T1000 (cell line): ENCODE results near the gene FBXL19.

Experiments used
- DNase-seq: peaks from one replicate; lab custom pipeline; 2025; ENCODE audit warnings: mixed read lengths; lab: John Stamatoyannopoulos, UW

FBXL19 gene

GRCh38 chr16:30964574-30965226 is 41.3 kb downstream of the FBXL19 start:
- DNase-seq, result no peak

GRCh38 chr16:30965436-30965835 is 42.1 kb downstream of the FBXL19 start:
- no peak for DNase-seq

- no peak for DNase-seq
Observed at GRCh38 chr16:30966033-30966619, 42.8 kb downstream of the FBXL19 start.

GRCh38 chr16:30967795-30968194 is 44.4 kb downstream of the FBXL19 start:
- no peak for DNase-seq

GRCh38 chr16:30969246-30969842 is 46.0 kb downstream of the FBXL19 start:
- DNase-seq, result no peak

- DNase-seq, result no peak
Observed at GRCh38 chr16:30971298-30971697, 47.9 kb downstream of the FBXL19 start.

- no peak for DNase-seq
Observed at GRCh38 chr16:30972872-30973271, 49.5 kb downstream of the FBXL19 start.

GRCh38 chr16:30974348-30974747 is 51.0 kb downstream of the FBXL19 start:
- DNase-seq, result no peak

GRCh38 chr16:30976486-30976885 is 53.1 kb downstream of the FBXL19 start:
- DNase-seq, result no peak

- no peak for DNase-seq
Observed at GRCh38 chr16:30977502-30977901, 54.1 kb downstream of the FBXL19 start.

- DNase-seq, result no peak
Observed at GRCh38 chr16:30979170-30980022, 56.0 kb downstream of the FBXL19 start.

- no peak for DNase-seq
Observed at GRCh38 chr16:30980023-30980371, 56.6 kb downstream of the FBXL19 start.

GRCh38 chr16:30980434-30980833 is 57.1 kb downstream of the FBXL19 start:
- DNase-seq, result no peak

- DNase-seq, result no peak
Observed at GRCh38 chr16:30980959-30981358, 57.6 kb downstream of the FBXL19 start.

GRCh38 chr16:30982548-30983288 is 59.3 kb downstream of the FBXL19 start:
- no peak for DNase-seq

- DNase-seq, result no peak
Observed at GRCh38 chr16:30983289-30983889, 60.0 kb downstream of the FBXL19 start.

GRCh38 chr16:30983898-30984610 is 60.7 kb downstream of the FBXL19 start:
- no peak for DNase-seq

- peak; percentile 84 for DNase-seq
Observed at GRCh38 chr16:30984669-30985400, 61.5 kb downstream of the FBXL19 start, which contains the start of gene HSD3B7. Gene HSD3B7, plus strand, starts transcription at chr16:30985207. Its CDS starts 452 bp downstream, at chr16:30985659.

GRCh38 chr16:30985401-30986128 is 62.2 kb downstream of the FBXL19 start:
- no peak for DNase-seq
